GM21576 (cell line): ENCODE measurements around the gene NYNRIN.

ENCODE experiments used
- ATAC-seq: cut with Tn5 transposase; IDR thresholded peaks from one replicate; pipeline ENCODE4 v1.9.1; 2021; ENCODE audit warnings: mild to moderate bottlenecking, moderate library complexity; ENCODE audit not compliant: unreplicated experiment

NYNRIN gene

DNA sequence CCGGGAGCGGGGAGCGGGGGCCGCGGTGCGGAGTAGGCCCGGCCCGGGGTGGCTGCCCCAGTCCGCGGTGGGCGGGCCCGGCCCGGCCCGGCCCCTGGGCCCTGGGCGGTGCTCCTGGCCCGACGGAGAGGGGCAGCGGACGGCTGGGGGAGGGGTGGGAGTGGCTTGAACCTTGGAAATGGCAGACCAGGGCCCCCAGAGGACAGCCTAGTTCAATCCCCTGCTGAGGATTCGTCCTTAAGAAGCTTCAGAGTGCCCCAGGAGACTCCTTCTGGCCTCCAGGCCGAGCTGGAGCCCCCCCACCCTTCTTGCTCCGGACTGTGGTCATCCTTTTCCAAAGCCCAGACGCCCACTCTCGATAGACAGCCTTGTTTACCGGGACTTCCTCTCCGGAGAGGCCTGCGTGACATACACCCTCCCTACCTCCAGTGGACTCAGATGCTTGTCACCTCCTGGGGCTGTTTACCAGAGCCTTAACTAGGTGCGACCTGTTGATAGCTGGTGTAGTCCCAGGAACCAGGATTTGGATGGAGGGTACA, 31.4 kb downstream of the NYNRIN start:
- ATAC-seq, result peak; percentile 51

DNA sequence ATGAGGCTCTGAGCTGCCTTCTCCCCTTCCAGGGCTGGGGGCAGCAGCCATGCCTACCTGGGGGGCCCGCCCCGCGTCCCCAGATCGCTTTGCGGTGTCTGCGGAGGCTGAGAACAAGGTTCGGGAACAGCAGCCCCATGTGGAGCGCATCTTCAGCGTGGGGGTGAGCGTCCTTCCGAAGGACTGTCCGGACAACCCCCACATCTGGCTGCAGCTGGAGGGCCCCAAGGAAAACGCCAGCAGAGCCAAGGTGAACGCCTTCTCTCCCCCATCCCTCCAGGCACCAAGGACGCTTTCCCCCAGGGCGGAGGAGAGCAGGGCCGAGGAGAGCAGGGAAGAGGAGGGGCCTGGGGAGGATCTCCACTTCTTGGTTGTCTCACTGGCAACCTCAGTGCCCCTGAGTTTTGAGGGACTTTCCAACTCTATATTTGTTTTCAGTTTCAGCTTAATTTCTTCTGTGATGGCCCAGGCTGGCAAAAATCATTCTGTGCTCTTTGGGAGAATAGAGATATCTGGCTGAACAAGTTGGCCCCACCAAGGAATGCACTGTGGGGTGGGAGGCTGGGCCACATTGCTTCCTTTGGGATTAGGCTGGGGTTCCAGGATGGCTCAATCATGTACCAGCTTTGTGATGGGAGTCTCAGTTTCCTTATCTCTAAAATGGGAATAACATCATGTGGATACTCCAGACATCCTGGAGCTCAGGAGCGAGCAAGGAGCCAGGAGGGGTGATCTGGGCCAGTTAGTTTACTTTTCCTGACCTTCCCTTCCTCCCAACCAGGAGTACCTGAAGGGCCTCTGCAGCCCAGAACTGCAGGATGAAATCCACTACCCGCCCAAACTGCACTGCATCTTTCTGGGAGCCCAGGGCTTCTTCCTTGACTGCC, 32.1 kb downstream of the NYNRIN start:
- peak; percentile 16 for ATAC-seq

DNA sequence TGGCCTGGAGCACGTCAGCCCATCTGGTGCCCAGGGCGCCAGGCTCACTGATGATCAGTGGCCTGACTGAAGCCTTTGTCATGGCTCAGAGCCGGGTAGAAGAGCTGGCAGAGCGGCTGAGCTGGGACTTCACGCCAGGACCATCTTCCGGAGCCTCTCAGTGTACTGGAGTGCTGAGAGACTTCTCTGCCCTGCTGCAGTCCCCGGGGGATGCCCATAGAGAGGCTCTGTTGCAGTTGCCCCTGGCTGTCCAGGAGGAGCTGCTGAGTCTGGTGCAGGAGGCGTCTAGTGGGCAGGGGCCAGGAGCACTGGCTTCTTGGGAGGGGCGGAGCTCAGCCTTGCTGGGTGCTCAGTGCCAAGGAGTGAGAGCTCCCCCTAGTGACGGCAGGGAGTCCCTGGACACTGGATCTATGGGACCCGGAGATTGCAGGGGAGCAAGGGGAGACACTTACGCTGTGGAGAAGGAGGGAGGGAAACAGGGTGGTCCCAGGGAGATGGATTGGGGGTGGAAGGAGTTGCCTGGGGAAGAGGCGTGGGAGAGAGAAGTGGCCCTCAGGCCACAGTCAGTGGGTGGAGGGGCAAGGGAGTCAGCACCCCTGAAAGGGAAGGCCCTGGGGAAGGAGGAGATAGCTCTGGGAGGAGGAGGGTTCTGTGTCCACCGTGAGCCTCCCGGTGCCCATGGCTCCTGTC, 32.9 kb downstream of the NYNRIN start:
- peak; percentile 51 for ATAC-seq

DNA sequence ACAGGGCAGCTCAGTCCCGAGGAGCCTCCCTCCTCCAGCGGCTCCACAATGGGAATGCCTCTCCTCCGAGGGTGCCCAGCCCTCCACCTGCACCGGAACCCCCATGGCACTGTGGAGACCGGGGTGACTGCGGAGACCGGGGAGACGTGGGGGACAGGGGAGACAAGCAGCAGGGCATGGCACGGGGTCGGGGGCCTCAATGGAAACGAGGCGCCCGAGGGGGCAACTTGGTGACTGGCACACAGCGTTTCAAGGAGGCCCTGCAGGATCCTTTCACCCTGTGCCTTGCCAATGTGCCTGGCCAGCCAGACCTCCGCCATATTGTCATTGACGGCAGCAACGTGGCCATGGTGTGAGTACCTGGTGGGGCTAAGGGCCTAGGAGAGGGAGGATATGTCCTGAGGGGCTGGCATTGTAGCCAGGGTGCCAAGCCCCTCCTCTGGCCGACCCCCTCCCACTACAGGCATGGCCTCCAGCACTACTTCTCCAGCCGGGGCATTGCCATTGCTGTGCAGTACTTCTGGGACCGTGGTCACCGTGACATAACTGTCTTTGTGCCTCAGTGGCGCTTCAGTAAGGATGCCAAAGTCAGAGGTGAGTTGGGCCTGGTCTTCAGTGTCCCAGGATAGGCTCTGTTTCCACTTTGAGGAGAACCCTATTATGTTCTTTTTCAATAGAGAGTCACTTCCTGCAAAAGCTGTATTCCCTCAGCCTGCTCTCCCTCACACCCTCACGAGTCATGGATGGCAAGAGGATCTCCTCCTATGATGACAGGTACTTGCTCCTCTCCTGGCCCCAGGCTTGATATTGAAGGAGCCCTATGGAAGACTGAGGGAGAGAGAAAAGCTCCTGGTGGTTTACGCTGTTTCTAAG, 33.7 kb downstream of the NYNRIN start:
- no peak for ATAC-seq

DNA sequence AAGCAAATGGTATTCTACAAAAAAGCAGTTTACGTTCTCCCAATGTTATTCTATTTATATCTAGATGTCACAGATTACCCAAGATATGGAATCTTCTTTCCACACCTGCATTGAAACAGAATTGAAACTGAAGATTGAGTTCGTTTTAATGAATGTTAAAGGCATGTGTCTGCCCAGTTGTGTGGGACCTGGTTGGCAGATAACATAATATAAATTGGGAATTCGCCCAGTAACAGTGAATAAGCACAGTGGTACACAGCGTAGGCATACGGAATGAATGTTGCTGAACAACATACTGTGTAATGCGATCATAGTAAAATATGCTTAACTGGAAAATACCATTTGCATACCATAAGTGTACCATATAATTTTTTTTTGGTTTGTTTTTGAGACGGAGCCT, 35.2 kb downstream of the NYNRIN start:
- no peak for ATAC-seq

DNA sequence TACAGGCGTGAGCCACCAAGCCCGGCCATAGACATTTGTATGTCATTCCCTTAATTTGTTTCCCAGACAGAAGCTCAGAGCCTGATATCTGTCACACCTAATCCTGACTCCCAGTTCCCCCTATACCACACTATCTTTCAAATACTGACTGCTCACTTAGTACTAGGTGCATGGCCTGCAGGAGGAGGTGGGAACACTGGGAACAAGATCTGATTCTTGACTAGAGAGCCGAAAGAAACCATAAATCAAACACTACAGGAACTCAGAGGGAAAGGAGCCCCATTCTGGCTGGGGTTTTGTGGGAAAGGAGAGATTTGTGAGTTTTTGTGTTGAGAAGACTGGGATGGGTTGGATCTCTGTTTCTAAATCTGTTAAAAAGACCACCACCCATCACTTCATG, 35.9 kb downstream of the NYNRIN start:
- no peak for ATAC-seq

DNA sequence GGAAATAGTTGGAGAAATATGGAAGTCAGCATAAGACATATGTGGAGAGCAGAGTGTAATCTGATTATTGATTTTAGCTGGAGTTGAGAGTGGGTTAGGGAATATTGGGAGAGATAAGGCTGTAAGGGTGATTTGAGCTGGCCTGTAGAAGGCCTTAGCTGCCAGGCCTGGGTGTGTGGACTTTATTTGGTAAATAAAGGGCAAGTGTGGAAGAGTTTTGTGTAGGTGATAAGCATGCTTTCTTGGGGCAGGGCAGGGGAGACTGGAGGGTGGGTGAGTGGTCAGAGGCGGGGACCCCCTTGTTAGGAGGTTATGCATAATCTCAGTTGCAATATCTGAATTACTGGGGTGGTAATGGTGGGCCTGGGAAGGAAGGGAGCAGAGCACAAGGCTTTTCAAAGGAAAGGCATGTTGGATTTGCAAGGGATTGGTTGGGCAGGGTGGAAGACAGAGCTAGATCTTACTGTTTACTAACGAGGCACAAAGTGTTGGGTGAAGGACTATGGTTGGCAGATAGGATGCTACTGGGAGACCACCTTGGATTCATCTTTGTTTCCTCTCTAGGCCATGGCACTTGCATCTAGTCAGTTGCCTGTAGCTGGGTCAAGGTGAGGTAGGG, 36.5 kb downstream of the NYNRIN start:
- no peak for ATAC-seq

DNA sequence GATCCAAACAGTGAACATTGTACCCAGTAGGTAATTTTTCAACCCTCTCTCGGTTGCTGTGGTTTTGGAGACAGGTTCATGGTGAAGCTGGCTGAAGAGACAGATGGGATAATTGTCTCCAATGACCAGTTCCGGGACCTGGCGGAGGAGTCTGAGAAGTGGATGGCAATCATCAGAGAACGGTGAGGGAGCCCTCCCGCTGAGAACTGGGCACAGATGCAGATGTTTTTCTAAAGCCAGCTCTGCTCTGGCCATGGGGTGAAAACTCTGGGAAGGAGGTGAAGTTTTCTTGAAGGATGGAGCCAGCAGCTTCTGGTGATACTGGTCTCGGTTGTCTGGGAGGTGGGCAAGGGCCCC, 37.2 kb downstream of the NYNRIN start:
- ATAC-seq, result no peak

DNA sequence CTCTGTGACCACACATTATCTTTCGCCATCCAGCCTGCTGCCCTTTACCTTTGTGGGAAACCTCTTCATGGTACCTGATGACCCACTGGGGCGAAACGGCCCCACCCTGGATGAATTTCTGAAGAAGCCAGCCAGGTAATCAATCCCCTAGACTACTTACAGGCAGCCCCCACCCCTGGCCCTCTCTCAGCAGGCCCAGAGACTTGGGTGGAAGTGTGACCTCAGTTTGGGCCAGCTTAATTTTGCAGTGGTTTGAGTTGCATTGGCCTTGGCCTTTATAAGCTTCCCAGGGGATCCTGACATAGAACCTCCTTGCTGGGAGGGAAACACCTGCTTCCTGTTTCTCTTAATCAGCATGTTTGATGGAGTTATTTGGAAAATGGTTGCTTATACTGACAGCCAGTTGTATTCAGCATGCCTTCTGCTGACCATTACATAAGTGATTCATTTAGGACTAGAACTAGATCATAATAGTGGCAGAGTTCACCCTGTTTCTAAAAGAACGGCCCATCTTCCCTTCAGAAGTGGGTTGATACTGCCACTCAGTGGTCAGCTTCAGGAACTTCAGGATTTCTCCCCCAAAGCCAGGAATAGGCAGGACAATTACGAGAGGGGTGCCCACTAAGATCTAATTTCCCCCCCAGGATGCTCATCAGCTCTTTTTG, 37.7 kb downstream of the NYNRIN start:
- no peak for ATAC-seq

DNA sequence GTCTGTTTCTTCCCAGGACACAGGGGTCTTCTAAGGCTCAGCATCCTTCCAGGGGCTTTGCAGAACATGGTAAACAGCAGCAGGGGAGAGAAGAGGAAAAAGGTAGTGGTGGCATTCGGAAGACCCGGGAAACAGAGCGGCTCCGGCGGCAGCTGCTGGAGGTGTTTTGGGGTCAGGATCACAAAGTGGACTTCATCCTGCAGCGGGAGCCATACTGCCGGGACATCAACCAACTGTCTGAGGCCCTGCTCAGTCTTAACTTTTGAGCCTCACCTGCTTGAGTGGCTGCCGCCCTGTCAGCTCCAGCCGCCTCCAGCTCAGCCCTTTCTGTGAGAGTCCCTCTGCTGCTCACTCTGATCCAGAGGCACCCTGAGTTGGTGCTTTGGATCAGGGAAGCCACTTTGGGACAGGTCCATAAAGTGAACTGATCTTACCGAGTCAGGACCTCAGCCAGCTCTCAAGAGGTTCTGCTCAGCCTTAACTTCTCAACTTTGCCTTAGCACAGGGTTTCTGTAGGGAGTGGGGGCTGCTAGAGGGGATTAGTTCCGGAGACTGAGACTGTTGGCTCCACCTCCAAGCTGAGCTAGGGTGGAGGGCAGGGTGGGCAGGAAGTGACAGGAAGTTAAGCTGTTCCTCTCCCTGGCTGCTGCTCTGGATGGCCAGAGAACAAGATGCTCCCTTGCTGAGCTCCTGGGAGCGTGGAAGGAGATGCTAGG, 38.4 kb downstream of the NYNRIN start:
- no peak for ATAC-seq

DNA sequence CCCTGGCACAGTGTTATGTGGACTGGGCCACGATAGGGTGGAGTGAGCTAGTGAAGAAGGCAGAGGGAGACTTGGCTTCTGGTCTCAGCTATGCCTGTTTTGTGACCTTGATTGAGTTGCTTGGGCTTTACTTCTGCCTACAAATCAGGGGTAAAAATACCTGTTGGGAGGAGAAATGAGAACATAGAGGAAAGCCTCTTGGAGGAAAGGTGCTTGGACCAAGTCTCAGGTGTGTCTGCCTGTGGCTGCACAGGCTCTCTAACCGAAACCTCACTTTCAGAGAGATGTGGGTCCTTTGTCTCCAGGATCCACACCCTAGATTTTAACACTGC, 38.9 kb downstream of the NYNRIN start:
- ATAC-seq, result no peak

DNA sequence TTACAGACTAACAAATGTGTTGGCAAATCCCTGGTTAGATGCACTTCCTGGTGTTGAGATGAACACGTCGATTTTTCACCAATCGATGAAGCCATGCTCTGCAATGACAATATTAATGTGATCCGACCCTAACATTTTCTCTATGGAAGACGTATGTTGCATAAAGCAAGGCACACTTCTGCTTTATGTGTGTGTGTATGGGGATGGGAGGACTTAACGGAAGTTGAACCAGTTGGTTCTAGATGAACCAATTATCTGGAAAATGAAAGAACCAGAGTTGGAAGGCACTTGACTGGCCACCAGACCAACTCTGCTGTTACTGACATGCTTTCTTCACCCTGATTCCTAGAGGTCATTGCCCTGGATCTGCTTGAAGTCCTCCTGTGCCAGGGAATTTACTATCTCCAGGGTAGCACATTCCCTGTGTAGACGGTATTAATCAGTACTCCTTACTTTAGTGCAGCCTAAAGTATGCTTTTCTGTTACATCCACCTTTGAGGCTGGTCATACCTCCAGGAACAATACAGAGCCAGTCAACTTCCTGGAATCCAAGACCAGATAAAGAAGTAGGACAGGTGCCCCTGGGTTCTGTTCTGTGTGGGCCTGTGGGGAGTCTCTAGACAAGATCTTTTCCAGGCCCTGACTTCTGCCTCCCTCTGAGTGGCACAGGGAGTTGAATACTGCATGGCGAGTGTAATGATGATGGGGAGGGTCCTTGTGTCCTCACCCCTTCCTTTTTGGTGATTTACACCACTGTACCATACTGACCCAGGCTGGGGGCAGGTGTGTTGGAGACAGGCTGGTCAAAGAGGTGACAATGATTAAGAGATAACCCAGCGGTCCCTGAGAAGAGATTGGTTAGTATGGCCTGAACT, 39.7 kb downstream of the NYNRIN start:
- ATAC-seq, result no peak

DNA sequence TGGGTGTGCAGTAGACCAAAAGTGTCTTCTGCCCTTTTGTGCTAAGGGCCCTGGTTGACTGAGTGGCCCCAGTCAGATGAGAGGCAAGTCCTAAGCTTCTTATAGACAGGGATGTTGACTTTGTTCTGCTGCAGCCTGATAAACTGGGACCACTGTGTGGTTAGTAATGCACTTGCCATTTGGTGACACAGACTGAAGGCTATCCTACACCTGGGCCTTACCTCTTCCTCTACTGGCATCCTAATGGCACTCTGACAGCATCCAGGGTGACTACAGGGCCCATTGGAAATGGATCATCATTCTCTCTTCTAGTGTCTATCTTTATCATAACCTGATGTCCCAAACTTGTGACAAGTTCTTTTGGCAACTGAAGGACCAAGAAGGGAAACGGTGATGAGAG, 40.5 kb downstream of the NYNRIN start:
- ATAC-seq, result no peak

DNA sequence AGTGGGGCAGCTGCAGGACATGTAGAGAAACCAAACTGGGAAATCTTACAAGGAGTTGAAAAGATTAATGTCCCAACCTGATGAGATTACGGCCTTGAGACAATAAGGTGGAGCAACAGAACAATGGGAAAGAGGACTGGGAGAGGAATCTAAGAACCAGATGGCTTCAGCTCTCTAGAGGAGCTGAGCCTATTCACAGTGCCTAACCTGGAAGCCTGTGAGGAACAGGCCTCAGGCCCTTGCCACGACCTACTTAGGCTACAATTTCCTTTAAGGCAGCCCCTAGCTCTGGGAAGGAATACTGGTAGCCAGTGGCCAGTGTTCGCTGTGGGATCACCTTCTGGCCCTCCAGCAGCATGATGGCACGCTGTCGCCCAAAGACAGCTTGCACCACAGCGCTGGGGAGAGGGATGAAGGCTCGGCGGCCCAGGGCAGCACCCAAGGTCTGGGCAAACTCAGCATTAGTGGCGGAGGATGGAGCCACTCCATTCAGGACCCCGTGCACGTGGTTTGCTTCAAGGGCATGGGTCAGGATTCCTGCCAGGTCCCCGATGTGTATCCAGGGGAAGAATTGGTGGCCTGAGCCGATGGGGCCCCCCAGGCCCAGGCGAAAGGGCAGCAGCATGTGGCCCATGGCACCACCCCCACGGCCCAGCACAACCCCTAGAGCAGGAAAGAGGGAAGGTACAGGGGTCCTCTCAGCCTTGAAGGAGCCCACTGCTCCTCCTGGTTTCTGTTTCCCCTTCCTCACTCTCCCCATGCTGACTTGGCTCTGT, 41.2 kb downstream of the NYNRIN start:
- ATAC-seq, result no peak

DNA sequence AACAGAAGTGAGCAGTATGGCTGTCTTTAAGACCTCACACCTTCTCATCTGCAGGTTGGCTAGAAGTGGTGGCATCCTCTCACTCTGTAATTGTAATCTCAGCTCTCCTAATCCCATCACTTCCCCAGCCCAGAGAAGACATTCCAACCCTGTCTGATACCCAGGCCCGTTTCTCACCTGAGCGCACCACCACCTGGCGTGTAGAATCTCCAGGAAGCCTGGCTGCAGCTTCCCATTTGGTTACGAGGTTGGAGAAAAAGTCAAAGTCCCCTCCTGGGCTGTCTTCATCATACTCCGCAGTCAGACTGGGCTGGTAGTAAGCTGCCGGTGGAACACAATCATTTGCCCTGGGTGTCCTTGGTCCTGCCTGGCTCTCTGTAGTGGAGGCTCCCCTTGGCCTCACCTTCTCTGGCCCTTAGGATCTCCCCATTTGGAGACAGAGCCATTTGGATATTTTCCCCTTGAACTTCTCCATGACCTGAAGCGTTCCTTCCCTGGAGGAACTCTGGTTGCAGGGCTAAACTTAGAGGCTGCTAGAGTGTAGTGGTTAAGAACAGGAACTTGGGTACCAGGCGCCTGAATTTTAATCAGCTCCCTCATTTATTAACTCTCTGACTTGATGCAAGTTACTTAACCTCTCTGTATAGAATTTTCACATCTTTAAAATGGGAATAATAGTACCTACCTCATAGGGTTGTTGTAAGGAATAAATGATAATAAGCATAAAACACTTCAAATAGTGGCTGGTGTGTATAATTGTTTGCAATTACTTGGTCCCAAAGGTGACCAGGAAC, 42.0 kb downstream of the NYNRIN start:
- no peak for ATAC-seq

DNA sequence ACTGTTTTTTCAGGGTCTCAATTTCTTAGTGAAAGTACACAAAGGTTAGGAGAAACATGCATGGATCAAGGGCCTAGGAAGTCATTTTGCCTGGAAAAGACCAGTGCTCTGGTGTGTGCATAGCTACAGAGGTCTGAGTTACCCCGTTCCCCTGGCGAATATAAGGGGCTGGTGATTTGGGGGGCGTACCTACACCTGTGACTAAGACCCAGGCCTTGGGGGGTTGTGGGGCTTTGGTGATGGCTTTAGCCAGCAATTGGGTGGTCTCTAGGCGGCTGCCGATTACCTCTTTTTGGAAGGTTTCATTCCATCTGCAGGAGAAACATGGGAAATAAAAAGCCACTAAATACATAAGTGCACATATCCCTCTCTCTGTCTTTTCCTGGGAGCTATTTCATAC, 42.7 kb downstream of the NYNRIN start:
- no peak for ATAC-seq

DNA sequence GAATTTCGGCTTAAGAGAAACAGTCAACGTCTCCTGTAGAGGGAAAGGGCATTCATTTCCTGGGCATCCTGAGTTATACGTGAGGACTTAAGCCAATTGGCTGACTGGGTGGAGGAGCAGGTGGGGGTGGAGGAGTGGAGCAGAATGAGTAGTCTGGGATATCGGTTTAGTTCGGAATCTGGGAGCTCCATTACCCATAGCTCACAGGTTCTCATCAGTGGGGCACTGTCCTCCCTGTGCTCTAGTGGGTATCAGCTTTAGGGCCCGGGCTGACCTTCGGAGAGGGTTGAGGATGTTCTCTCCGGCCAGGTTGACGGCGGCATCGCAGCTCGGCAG, 43.1 kb downstream of the NYNRIN start:
- ATAC-seq, result no peak
